GM23338 (cell line): Measurements from ENCODE around the gene NUP88.

Source experiments
- CREB1 ChIP-seq: fragments of 250-450 bp; sonication (Bioruptor Pico); IDR thresholded peaks from 2 replicates; pipeline ENCODE4 v1.5.0; 2020; ENCODE audit warnings: low read depth, mild to moderate bottlenecking, moderate library complexity
- EZH2 ChIP-seq: fragments of 200-600 bp; sonication (generic); IDR thresholded peaks from one replicate; pipeline ENCODE4 v1.8.0; 2017; ENCODE audit warnings: antibody characterized with exemption, mild to moderate bottlenecking, low read depth; ENCODE audit not compliant: unreplicated experiment
- NANOG ChIP-seq: IDR thresholded peaks from 2 replicates; pipeline ENCODE4 v1.6.1; 2016; ENCODE audit warnings: antibody characterized with exemption, borderline replicate concordance
- POLR2AphosphoS5 ChIP-seq: IDR thresholded peaks from 2 replicates; pipeline ENCODE4 v1.6.1; 2016; ENCODE audit warnings: antibody characterized with exemption, low read depth
- ZNF331 ChIP-seq: fragments of 250-450 bp; sonication (Bioruptor Pico); IDR thresholded peaks from 2 replicates; pipeline ENCODE4 v1.5.0; 2020; ENCODE audit warnings: low read depth, mild to moderate bottlenecking, moderate library complexity
- TF ChIP-seq, protein P1 (sequence below), 2 experiments: fragments of 200-600 bp in 1 of 2; sonication (generic) in 1 of 2; conservative IDR thresholded peaks; 2 replicates each; pipeline versions ENCODE4 v1.5.1 to v1.6.1; 2016 to 2017; ENCODE audit warnings: antibody characterized with exemption in 2 of 2, low read depth in 2 of 2, mild to moderate bottlenecking in 2 of 2, moderate library complexity in 1 of 2

DNA sequence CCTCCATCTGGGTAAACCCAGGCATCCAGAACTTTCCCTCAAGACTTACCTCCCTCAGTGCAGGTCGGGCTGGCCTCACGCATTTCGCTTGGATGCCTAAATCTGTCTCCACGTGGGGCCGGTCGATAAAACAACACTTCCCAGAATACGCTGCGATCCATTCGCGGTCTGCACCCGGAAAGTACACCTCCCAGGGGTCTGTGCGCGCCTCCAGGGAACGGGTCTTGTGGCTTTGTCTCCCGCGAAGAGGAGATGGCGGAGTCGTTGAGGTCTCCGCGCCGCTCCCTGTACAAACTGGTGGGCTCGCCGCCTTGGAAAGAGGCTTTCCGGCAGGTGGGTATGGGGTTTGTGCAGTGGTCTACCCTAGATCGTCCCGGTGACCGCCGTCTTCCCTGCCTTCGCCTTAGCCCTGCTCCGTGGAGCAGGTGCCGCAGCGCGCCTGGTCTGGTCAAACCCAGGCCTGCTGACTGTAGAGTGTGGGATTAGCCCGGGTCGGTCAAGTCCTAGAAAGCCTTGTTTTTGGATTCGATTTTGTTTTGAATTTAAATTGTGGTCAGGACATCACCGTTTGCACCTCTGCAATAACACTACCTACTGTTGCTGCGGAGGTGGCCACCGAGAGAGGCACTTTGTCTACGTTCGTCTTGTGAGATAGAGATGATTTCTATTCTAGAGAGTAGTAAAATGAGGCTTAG lies 644 bp upstream of the NUP88 start, which contains the start of gene RPAIN:
- TF ChIP-seq, protein P1, sequence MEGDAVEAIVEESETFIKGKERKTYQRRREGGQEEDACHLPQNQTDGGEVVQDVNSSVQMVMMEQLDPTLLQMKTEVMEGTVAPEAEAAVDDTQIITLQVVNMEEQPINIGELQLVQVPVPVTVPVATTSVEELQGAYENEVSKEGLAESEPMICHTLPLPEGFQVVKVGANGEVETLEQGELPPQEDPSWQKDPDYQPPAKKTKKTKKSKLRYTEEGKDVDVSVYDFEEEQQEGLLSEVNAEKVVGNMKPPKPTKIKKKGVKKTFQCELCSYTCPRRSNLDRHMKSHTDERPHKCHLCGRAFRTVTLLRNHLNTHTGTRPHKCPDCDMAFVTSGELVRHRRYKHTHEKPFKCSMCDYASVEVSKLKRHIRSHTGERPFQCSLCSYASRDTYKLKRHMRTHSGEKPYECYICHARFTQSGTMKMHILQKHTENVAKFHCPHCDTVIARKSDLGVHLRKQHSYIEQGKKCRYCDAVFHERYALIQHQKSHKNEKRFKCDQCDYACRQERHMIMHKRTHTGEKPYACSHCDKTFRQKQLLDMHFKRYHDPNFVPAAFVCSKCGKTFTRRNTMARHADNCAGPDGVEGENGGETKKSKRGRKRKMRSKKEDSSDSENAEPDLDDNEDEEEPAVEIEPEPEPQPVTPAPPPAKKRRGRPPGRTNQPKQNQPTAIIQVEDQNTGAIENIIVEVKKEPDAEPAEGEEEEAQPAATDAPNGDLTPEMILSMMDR (conservative IDR thresholded peaks at IDR 0.05; ENCODE audit: low read depth in 2 of 2): no peak
- TF ChIP-seq POLR2AphosphoS5 (peak; percentile 87), EZH2 (no peak), CREB1 (CRISPR knock-in tag) (no peak), ZNF331 (CRISPR knock-in tag) (no peak), NANOG (no peak)
